ENCODE data around the gene AFAP1L1.
"Not testable (repeated sequence)": the region's sequence is repeated elsewhere in the genome, so short reads cannot be mapped to it uniquely, and the experiment has no call there.

Gene AFAP1L1

DNA sequence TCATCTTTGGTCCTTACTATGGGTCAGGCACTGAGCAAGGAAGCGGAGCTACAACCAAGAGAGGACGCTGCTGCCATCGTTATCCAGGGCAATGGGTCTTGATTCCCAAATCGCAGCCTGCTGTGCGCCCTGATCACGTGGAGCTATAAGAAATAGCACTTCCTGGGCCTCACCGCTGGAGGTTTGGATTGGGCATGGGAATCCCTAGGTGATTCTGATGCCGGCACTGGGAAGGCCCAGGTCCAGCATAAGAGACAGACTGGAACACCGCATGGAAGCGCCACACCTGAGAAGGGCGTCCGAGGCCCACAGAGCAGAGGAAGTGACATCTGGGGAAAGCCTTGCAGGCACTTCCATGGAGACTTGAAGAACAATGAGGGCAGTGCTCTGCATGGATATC is 104.4 kb downstream of the AFAP1L1 start:
- no peak for DNase-seq

DNA sequence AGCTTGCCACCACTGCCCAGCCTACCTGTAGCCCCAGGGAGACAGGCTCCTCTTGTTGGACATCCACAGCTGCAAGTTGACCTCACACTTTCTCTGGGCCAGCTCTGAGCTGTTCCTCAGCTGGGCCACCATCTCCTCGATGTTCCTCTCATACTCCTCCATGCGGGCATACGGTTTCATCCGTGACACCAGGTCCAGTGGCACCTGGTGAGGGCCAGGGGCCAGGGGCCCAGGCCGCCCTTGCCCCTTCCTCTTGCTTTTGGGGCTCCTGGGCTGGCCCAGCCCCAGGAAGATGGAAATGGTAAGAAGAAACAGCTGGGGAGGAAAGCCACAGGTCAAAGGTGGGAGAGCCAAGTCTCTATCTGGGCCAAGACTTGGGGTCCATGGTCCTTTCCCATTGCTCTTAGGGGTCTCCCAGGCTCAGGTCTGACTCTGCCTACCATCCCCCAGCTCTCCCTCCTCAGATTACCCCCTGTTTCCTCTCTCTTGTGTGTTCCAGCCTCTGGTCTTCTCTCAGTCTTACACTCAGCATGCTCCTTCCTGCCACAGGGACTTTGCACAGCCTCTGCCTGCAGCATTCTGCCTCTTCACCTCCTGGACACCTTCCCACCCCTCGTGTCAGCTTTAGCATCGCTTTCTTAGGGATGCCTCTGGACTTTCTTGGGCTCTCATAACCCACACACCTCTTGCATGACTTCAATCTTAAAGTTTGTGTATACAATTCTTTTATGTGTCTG is 105.2 kb downstream of the AFAP1L1 start:
- DNase-seq, result no peak

DNA sequence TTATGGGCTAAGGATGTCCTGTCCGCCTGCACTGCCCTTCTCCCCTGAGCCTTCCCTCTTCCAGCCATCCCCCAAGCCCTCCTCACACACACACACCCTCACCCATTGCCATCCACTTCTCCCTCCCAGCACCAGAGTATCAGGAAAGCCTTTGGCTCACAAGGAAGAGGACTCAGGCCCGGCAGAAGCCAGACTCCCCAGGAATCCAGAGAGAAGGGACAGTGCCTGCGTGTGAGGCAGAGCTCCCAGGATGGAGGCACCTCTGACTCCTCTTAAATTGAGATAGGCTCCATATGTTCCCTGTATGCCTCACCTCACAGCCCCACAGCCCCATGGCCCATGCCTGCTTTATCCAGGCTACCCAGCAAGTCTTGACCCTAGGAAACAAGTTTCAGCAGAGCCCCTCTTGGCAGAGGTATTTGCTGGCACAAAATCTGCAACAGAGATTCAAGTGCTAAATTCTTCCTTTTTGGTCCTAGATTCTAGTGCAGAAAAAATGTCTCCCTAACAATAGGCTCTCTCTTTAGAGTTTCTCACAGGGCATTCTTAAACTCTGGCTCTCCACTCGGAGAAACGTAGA is 106.7 kb downstream of the AFAP1L1 start:
- DNase-seq, result no peak

DNA sequence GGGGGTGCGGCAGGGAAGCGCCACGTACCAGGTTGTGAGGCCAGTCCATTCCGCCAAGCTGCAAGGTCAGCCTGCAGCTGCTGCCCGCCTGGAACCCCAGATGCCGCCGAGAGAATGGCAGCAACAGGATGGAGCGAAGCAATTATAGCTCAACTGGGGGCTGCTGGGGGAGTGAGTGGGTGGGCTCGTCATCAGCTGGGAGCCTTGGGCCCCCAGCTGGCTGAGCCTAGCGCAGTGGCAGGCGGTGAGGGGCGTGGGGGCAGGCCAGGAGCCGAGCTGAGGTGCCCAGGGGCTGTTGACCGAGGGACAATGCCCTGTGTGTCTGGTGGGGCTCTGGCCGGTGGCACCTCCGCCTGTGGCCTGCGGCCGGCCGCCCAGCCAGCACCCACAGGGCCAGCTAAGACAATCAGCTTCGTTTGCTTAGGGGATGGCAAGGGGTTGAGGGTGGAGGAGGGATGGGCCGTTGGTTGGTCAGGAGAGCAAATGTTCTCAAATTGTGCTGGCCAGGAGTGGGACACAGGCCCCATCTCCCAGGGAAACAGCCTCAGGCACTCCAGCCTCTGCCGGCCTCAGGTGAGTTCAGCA is 107.6 kb downstream of the AFAP1L1 start, which contains the start of gene IL17B:
Gene IL17B, minus strand, starts transcription at position 116 of the 585 bp plus-strand sequence. Its CDS starts 67 bp downstream, at position 49.
- DNase-seq, result no peak

DNA sequence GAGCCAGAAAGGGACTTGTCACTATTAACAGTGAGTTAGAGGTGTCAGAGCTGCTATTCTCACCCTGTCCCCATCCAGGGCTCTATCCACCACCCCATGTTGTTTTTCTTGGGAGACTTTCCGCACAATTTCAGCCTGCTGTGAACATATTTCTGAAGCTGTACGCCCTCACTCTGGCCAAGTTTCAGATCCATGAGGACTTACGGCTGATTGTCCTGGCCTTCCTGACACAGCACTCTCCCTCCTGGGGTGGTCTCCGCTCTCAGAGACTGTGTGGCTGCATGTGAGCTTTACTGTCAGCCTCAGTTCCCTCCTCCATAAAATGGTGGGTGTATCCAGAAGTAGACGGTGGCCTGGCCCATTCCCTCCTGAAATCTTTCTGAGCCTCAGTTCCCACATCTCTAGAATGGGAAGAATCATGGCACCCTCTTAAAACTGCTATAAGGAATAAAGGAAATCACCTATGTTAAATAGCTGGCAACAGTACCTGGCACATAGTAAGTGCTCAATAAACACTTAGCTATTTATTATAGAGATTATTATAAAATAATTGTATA is 108.2 kb downstream of the AFAP1L1 start:
- no peak for DNase-seq

DNA sequence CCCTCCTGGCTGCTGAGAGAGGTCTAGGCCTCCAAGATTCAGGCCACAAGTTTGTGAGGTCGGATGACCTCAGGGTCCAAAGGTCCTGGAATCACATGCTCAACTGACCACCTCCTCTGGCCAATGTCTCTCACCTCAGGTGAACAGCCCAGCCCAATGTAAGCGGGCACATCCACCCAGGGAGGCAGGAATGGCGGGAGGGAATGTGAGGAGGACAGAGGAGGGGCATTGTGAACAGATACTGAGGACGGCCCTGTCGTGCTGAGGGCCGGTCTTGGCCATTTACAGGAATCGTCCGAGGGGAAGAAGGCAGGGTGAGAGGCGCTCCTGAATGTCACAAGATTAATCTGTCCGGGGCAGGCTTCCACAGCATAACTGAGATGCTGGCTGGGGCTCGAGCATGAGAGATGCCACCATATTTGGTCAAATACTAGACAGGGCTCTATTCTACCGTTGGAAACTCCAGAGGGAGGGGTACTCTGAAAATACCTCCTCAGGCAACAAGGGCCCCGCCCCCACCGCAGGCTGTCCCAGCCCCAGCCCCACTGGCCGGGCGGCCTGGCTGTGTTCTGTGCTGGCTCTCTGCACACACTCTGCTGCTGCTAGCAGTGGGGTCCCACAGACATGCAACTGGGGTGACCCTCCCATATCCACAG is 108.9 kb downstream of the AFAP1L1 start:
- no peak for DNase-seq

DNA sequence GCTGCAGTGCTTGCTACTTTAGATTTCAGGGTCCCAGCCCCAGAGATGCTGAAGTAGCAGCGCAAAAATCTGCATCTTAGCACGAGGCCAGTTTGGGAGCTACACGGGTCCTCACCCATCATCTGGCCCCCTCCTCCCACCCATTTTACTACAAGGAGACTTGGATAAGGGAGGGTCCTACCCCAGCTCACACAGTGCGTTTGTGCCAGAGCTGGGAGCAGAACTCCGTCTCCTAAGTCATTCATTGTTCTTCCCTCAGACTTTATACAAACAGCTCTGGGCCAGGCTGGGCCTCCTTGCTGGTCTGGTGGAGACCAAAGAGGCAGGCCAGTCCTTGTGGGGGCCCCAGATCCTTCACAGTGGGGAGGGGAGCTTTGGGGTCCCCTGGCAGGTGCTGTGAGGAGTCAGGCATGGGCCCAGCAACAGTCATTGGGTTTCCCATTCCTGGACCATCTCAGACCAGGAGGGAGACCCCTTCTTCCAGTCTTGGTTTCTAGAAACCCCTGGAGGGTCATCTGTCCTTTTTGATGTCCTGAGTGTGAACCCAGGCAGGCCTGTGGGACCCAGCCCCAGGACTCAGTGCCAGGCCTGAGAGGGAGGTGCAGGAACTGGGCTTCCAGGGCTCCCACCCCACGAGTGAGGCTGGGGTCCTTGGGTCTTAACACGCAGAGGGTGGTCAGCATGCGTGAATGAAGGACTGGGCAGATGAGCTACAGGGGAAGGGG is 109.8 kb downstream of the AFAP1L1 start:
- DNase-seq, result no peak

DNA sequence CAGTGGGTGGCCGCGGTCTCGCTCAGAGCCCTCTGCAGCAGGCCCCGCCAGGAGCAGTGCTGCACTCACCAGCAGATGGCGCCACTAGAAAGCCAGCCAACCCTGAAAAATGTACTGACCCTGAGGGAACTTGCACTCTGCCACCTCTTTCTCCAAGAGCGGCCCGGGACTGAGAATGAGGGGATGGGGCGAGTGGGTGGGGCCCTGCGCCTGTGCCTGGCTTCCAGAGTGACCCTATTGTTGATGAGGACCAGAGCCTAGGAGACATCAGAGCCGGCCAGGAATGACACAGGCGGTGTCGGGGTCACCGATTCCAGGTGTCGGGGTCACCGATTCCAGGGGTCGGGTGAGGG is 110.3 kb downstream of the AFAP1L1 start:
- peak; percentile 31 for DNase-seq

DNA sequence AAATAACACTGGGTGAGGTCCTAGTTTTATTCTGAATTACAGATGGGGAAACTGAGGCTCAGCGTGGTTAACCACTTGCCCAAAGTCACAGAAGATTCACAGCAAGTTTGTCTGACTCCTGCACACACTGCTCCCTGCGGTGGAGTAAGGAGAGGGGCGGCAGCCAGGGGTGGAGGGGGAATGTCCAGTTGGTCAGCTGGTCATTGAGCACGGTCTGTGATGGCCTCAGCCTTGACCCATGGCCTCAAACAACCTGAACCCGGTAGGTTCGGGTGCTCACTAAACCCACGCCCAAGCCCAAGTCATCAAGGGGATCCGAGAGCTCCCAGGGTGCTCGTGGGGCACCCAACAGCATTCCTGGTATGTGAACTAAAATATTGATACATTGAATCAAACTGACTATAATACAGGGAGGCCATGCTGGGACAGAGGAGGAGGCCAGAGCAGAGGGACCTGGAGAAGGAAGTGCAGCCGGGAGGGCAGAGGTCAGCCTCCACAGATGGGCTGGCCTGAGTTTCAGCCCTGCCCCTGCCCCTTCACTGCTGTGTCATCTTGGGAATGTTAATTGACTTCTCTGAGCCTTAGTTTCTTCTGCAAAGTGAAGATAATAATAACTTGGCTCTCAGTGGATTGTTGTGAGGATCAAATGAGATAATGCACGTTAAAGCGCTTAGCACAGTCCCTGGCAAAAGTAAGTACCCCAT is 111.0 kb downstream of the AFAP1L1 start:
- DNase-seq, result no peak

DNA sequence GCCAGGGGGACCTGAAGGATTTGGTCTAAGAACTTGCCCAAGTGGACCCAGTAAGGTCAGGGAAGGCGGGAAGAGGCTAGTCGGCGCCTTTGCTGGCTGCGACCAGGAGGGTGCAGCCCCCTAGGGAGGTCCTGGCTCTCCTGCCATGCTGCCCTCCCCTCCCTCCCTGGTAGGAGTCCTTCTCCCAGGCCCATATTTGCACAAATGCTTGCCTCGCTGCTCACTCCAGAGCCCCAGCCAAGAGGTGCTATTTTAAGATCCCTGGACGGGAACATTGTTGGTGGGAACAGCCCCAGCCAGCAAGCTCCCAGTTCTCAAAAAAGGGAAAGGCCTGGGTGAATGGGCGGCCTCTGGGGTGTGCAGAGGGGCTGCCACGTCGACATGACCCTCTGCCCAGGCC is 111.7 kb downstream of the AFAP1L1 start:
- no peak for DNase-seq

DNA sequence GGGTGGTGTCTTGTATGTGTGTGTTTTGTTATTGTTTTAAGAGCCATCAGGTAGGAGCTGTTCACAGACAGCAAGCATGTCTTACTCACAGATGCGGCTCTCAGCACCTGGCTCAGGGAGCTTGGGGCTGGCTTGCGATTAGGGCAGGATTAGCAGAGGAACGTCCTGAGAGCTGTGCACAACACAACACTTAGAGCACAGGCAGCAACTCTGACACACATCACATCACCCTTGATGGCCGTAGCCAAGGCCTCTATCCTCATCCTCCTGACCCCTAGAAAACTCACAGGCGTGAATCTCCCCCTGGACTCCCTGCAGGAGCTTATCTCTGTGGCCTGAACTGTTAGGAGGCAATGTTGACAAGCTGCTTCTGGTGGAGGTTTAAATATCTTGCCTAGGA is 114.5 kb downstream of the AFAP1L1 start:
- no peak for DNase-seq

DNA sequence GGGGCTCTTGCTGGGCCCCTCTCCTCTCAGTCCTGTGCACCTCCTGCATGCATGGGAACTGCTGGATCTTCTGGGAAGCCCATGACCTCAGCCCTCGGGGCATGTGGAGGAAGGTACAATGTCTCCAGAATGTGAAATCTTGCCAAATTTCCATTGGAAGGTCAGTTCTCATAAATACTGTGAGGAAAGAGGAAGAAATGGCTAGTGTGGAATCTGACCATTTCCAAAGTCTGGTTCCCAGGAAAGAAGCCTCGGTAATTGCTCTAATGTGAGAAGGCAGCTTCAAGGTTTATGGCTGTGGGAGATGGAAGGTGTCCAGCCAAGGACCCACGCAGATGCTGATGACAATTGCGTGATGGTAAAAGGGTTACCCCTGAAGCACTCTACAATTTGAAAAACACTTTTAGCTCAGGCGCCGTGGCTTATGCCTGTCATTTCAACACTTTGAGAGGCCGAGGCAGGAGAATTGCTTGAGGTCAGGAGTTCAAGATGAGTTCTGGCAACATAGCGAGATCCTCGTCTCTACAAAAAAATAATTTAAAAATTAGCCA is 115.5 kb downstream of the AFAP1L1 start:
- no peak for DNase-seq

DNA sequence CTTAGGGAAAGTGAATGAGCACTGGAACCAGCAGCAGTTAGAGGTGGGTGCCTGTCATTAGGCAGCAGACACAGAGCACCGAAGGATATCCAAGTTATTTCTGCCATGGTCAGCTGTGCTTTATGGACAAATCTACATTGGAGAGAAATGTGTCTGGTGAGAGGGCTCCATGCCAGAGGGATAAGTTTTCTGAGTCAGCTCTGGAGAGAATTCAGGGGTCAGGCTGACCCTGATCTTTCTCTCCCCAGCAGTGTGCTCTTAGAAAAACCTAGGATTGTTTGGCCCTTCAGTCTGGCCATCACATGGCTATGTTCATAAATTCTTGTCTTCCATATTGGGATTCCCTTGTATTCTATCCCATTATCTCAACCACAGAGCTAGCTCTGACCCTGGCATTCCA is 116.3 kb downstream of the AFAP1L1 start:
- DNase-seq, result peak; percentile 6

DNA sequence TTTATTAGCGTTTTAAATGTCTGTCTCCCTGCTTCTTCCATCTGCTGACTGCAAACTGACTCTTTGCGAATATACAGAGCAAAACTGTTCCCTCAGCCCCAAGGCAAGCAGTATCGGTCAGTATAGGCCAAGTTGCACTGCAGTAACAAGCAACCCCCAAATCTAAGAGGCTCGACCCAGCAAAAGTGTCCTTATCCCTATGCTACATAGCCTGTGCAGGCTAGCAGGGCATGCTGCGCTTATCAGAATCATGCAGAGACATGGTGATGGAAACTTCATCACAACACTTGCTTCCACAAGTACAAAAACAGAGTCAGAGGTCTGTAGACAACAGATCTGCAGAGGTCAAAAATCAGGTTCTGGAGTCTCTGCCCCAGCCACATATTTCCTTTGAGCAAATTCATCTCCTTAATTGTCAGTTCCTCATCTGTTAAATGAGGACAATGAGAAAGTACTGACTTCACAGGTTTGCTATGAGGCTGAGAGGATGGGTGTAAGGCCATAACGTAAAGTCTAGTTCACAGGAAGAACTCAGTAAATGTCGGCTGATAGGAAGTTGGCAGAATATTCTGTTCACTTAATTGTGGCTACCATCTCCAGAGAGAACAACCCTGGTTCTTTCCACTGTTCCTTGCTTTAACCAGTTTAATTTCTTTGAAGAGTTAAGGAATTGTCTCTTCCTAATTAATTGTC is 117.0 kb downstream of the AFAP1L1 start:
- no peak for DNase-seq

DNA sequence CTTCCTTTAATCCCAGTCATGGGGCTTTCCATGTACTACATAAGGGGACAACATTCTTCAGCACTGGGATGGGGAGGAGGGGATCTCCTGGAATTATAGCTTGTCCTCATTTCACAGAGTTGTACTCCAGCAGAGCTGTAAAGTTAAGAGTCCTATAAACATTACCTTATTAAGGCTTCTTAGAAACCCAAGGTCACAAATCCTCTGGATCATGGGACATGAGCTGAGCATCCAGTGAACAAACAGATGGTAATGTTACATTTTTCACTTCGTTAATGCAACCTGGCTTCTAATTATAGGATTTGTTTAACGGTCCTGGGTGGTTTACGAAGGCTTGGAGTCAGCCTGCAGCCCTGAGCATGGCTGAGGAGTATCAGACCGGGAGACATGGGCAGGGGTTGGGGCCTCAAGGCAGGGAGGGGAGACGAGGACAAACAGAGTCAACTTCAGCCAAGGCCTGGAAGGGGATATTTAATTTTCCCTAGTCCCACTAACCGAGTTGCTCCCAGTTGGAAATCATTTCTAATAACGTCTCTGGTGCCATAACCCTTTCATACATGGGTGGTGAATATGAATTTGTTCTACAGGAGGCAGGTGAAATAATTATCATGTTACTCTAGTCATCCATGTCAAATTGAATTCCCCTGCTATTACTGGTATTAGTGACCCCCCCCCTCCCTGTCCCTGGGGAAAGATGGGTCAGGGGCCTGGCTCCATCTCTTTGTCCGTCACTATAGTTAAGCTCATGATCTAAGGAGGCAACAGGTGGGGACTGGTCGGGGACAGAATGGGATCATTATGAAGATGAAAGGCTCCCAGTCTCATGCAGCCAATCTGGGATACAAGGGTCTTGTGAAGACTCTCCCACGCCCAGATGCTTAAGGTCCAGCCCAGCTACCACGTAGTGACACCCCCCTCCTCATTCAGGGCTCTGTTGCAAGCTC is 118.2 kb downstream of the AFAP1L1 start:
- no peak for DNase-seq

DNA sequence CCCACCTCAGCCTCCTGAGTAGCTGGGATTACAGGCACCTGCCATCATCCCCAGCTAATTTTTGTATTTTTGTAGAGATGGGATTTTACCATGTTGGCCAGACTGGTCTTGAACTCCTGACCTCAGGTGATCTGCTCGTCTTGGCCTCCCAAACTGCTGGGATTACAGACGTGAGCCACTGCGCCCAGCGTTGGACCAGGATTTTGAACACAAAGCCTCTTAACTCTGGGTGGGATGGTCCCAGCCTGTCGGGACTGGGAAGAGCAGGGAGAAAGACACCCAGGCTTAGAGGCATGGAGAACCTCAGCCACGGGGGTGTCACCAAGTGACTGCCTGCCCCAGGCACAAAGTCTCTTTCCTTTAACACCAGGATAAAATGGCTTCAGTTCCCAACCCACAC is 119.4 kb downstream of the AFAP1L1 start:
- not testable (repeated sequence) for DNase-seq
